Measurements from ENCODE around the gene GTF2B. TPM values are rescaled to one million over a fixed set of nuclear protein-coding genes. Genes with fewer than 3 reads are reported as not detected.

Gene GTF2B
- total and polyA plus RNA-seq, 2 experiments from 2014 or later, result 19.8 to 19.9 TPM

DNA sequence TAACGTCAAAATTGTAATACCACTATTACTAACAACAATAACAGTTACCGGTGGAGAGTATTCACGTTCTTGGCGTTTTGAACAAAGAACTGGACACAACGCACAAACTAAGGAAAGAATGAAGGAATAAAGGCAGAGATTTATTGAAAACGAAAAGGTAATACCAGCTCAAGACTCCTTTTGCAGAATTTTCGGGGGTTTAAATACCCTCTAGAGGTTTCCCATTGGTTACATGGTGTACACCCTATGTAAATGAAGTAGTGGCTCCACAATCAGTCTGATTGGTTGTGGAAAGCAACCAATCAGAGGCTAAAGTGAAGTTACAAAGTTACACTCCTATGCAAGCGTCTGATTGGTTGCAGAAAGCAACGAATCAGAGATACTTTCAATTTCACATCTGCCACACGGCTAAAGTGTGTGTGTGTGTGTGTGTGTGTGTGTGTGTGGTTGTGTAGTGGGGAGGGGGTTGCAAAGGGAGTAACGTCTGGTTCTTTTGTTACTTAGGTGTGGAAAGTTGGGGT lies 1.1 kb upstream of the GTF2B start:
- Histone ChIP-seq H3K4me3 (peak overlapping the region; percentile 81), H3K4me2 (peak overlapping the region; percentile 81)
- H3K36me3 Mint-ChIP-seq (ENCODE audit: low read depth), result no peaks in the 10 kb centered on the region

More for the DNA sequence above, 1.1 kb upstream of the GTF2B start:
- Mint-ChIP-seq H3K9me3 (peaks cover 2% of the 10 kb centered on the region; the same call in 1 of the 3 replicates), H3K27me3 (ENCODE audit: insufficient read depth, low read depth, poor library complexity) (peaks cover 5% of the 10 kb centered on the region), H3K4me3 (peak overlapping the region; percentile 96), H3K4me1 (peaks cover 13% of the 10 kb centered on the region), H3K27ac (no peak overlapping the region)
- DNase-seq (ENCODE audit: low spot score) (peak; percentile 66), ATAC-seq (peak; percentile 39)
- Histone ChIP-seq H2AFZ (peak overlapping the region; percentile 99; the same call in 1 of the 2 replicates), H4K20me1 (replicated peaks; ENCODE audit: insufficient read depth) (no peaks in the 10 kb centered on the region; the same call in 1 of the 2 replicates), H3K27me3 (ENCODE audit: insufficient read depth) (no peaks in the 10 kb centered on the region), H3K36me3 (ENCODE audit: insufficient read depth) (no peaks in the 10 kb centered on the region), H3K4me1 (ENCODE audit: insufficient read depth) (peaks cover 7% of the 10 kb centered on the region; the same call in 1 of the 2 replicates), H3F3A (replicated peaks; ENCODE audit: low read depth) (no peaks in the 10 kb centered on the region), H3K9me2 (ENCODE audit: insufficient read depth) (no peaks in the 10 kb centered on the region), H3K27ac (ENCODE audit: low read depth) (no peak overlapping the region), H3K79me2 (replicated peaks; ENCODE audit: insufficient read depth) (peaks cover 25% of the 10 kb centered on the region)
- TF ChIP-seq, protein P1, sequence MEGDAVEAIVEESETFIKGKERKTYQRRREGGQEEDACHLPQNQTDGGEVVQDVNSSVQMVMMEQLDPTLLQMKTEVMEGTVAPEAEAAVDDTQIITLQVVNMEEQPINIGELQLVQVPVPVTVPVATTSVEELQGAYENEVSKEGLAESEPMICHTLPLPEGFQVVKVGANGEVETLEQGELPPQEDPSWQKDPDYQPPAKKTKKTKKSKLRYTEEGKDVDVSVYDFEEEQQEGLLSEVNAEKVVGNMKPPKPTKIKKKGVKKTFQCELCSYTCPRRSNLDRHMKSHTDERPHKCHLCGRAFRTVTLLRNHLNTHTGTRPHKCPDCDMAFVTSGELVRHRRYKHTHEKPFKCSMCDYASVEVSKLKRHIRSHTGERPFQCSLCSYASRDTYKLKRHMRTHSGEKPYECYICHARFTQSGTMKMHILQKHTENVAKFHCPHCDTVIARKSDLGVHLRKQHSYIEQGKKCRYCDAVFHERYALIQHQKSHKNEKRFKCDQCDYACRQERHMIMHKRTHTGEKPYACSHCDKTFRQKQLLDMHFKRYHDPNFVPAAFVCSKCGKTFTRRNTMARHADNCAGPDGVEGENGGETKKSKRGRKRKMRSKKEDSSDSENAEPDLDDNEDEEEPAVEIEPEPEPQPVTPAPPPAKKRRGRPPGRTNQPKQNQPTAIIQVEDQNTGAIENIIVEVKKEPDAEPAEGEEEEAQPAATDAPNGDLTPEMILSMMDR (conservative IDR thresholded peaks at IDR 0.05; ENCODE audit: low read depth in 2 of 2), result no peak
- TF ChIP-seq NANOG (IDR thresholded peaks at IDR 0.05; ENCODE audit: borderline replicate concordance) (no peak), EZH2 (IDR thresholded peaks at IDR 0.05; ENCODE audit: low read depth, unreplicated experiment) (no peak), JUNB (IDR thresholded peaks at IDR 0.05; ENCODE audit: unreplicated experiment) (no peak), ZNF114 (CRISPR knock-in tag; IDR thresholded peaks at IDR 0.05) (no peak), ZNF331 (CRISPR knock-in tag; IDR thresholded peaks at IDR 0.05; ENCODE audit: low read depth) (no peak), EZH2phosphoT487 (IDR thresholded peaks at IDR 0.05; ENCODE audit: unreplicated experiment) (no peak), STAT1 (IDR thresholded peaks at IDR 0.05; ENCODE audit: unreplicated experiment) (no peak), POLR2AphosphoS5 (IDR thresholded peaks at IDR 0.05; ENCODE audit: low read depth) (no peak), CREB1 (CRISPR knock-in tag; IDR thresholded peaks at IDR 0.05; ENCODE audit: low read depth) (no peak)
- TF ChIP-seq, protein P2, sequence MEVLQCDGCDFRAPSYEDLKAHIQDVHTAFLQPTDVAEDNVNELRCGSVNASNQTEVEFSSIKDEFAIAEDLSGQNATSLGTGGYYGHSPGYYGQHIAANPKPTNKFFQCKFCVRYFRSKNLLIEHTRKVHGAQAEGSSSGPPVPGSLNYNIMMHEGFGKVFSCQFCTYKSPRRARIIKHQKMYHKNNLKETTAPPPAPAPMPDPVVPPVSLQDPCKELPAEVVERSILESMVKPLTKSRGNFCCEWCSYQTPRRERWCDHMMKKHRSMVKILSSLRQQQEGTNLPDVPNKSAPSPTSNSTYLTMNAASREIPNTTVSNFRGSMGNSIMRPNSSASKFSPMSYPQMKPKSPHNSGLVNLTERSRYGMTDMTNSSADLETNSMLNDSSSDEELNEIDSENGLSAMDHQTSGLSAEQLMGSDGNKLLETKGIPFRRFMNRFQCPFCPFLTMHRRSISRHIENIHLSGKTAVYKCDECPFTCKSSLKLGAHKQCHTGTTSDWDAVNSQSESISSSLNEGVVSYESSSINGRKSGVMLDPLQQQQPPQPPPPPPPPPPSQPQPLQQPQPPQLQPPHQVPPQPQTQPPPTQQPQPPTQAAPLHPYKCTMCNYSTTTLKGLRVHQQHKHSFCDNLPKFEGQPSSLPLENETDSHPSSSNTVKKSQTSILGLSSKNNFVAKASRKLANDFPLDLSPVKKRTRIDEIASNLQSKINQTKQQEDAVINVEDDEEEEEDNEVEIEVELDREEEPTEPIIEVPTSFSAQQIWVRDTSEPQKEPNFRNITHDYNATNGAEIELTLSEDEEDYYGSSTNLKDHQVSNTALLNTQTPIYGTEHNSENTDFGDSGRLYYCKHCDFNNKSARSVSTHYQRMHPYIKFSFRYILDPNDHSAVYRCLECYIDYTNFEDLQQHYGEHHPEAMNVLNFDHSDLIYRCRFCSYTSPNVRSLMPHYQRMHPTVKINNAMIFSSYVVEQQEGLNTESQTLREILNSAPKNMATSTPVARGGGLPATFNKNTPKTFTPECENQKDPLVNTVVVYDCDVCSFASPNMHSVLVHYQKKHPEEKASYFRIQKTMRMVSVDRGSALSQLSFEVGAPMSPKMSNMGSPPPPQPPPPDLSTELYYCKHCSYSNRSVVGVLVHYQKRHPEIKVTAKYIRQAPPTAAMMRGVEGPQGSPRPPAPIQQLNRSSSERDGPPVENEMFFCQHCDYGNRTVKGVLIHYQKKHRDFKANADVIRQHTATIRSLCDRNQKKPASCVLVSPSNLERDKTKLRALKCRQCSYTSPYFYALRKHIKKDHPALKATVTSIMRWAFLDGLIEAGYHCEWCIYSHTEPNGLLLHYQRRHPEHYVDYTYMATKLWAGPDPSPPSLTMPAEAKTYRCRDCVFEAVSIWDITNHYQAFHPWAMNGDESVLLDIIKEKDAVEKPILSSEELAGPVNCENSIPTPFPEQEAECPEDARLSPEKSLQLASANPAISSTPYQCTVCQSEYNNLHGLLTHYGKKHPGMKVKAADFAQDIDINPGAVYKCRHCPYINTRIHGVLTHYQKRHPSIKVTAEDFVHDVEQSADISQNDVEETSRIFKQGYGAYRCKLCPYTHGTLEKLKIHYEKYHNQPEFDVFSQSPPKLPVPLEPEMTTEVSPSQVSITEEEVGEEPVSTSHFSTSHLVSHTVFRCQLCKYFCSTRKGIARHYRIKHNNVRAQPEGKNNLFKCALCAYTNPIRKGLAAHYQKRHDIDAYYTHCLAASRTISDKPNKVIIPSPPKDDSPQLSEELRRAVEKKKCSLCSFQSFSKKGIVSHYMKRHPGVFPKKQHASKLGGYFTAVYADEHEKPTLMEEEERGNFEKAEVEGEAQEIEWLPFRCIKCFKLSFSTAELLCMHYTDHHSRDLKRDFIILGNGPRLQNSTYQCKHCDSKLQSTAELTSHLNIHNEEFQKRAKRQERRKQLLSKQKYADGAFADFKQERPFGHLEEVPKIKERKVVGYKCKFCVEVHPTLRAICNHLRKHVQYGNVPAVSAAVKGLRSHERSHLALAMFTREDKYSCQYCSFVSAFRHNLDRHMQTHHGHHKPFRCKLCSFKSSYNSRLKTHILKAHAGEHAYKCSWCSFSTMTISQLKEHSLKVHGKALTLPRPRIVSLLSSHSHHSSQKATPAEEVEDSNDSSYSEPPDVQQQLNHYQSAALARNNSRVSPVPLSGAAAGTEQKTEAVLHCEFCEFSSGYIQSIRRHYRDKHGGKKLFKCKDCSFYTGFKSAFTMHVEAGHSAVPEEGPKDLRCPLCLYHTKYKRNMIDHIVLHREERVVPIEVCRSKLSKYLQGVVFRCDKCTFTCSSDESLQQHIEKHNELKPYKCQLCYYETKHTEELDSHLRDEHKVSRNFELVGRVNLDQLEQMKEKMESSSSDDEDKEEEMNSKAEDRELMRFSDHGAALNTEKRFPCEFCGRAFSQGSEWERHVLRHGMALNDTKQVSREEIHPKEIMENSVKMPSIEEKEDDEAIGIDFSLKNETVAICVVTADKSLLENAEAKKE (CRISPR knock-in tag; IDR thresholded peaks at IDR 0.05), result no peak
- TF ChIP-seq, protein P3, sequence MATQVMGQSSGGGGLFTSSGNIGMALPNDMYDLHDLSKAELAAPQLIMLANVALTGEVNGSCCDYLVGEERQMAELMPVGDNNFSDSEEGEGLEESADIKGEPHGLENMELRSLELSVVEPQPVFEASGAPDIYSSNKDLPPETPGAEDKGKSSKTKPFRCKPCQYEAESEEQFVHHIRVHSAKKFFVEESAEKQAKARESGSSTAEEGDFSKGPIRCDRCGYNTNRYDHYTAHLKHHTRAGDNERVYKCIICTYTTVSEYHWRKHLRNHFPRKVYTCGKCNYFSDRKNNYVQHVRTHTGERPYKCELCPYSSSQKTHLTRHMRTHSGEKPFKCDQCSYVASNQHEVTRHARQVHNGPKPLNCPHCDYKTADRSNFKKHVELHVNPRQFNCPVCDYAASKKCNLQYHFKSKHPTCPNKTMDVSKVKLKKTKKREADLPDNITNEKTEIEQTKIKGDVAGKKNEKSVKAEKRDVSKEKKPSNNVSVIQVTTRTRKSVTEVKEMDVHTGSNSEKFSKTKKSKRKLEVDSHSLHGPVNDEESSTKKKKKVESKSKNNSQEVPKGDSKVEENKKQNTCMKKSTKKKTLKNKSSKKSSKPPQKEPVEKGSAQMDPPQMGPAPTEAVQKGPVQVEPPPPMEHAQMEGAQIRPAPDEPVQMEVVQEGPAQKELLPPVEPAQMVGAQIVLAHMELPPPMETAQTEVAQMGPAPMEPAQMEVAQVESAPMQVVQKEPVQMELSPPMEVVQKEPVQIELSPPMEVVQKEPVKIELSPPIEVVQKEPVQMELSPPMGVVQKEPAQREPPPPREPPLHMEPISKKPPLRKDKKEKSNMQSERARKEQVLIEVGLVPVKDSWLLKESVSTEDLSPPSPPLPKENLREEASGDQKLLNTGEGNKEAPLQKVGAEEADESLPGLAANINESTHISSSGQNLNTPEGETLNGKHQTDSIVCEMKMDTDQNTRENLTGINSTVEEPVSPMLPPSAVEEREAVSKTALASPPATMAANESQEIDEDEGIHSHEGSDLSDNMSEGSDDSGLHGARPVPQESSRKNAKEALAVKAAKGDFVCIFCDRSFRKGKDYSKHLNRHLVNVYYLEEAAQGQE (IDR thresholded peaks at IDR 0.05; ENCODE audit: unreplicated experiment), result no peak
- TF ChIP-seq, protein P4, sequence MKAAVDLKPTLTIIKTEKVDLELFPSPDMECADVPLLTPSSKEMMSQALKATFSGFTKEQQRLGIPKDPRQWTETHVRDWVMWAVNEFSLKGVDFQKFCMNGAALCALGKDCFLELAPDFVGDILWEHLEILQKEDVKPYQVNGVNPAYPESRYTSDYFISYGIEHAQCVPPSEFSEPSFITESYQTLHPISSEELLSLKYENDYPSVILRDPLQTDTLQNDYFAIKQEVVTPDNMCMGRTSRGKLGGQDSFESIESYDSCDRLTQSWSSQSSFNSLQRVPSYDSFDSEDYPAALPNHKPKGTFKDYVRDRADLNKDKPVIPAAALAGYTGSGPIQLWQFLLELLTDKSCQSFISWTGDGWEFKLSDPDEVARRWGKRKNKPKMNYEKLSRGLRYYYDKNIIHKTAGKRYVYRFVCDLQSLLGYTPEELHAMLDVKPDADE (IDR thresholded peaks at IDR 0.05), result no peak
